ACC112 (cell line): ENCODE results near the gene CERS6.

ENCODE experiments used
- H2AFZ ChIP-seq: fragments of 200-600 bp; sonication (generic); one replicate; pipeline ENCODE4 v1.6.0; 2017; ENCODE audit warnings: antibody characterized with exemption, low read length; ENCODE audit not compliant: unreplicated experiment
- H3K27ac ChIP-seq: fragments of 200-600 bp; sonication (generic); 2 replicates; pipeline ENCODE4 v1.5.1; 2014; ENCODE audit warnings: low read depth, mild to moderate bottlenecking, antibody characterized with exemption, low read length, moderate library complexity
- H3K27me3 ChIP-seq: fragments of 200-600 bp; sonication (generic); 2 replicates; pipeline ENCODE4 v1.6.1; 2014; ENCODE audit warnings: mild to moderate bottlenecking, antibody characterized with exemption, low read length, moderate library complexity, mixed read lengths; ENCODE audit not compliant: insufficient read depth
- H3K36me3 ChIP-seq: fragments of 200-600 bp; sonication (generic); 2 replicates; pipeline ENCODE4 v1.6.1; 2016; ENCODE audit warnings: mild to moderate bottlenecking, antibody characterized with exemption, low read length, moderate library complexity, mixed read lengths; ENCODE audit not compliant: insufficient read depth
- H3K4me1 ChIP-seq: fragments of 200-600 bp; sonication (generic); one replicate; pipeline ENCODE4 v1.6.1; 2016; ENCODE audit warnings: low read length, mixed read lengths; ENCODE audit not compliant: insufficient read depth, unreplicated experiment, control insufficient read depth
- H3K4me3 ChIP-seq: fragments of 200-600 bp; sonication (generic); 2 replicates; pipeline ENCODE4 v1.5.1; 2014; ENCODE audit warnings: mild to moderate bottlenecking, low read depth, low read length
- H3K79me2 ChIP-seq: fragments of 200-600 bp; sonication (generic); one replicate; pipeline ENCODE4 v1.6.0; 2016; ENCODE audit warnings: low read length; ENCODE audit not compliant: control insufficient read depth, unreplicated experiment, insufficient read depth

CERS6 gene

GRCh38 chr2:168713325-168713724 lies 257.3 kb downstream of the CERS6 start:
- Histone ChIP-seq H3K79me2 (no peaks in the 10 kb centered on the region), H3K36me3 (no peaks in the 10 kb centered on the region), H2AFZ (no peak overlapping the region), H3K27me3 (no peaks in the 10 kb centered on the region), H3K27ac (no peak overlapping the region), H3K4me3 (no peak overlapping the region), H3K4me1 (no peaks in the 10 kb centered on the region)

- H3K36me3 ChIP-seq = 0 out of 2 replicates have a peak, but pooled peaks cover 3% of the 10 kb centered on the region
- H3K4me1 ChIP-seq = no peaks in the 10 kb centered on the region
These were observed 259.8 kb downstream of the CERS6 start for GRCh38 chr2:168715849-168716248.

GRCh38 chr2:168716839-168717238 lies 260.8 kb downstream of the CERS6 start:
- H2AFZ ChIP-seq = no peak overlapping the region
- H3K27me3 ChIP-seq = no peaks in the 10 kb centered on the region
- no peaks in the 10 kb centered on the region for H3K79me2 ChIP-seq
- no peak overlapping the region for H3K4me3 ChIP-seq
- no peaks in the 10 kb centered on the region for H3K4me1 ChIP-seq
- no peak overlapping the region for H3K27ac ChIP-seq
- H3K36me3 ChIP-seq = 0 out of 2 replicates have a peak, but pooled peaks cover 3% of the 10 kb centered on the region

More at GRCh38 chr2:168715849-168716248, 259.8 kb downstream of the CERS6 start:
- Histone ChIP-seq H3K27me3 (no peaks in the 10 kb centered on the region), H2AFZ (no peak overlapping the region), H3K4me3 (no peak overlapping the region), H3K27ac (no peak overlapping the region), H3K79me2 (no peaks in the 10 kb centered on the region)

DNA sequence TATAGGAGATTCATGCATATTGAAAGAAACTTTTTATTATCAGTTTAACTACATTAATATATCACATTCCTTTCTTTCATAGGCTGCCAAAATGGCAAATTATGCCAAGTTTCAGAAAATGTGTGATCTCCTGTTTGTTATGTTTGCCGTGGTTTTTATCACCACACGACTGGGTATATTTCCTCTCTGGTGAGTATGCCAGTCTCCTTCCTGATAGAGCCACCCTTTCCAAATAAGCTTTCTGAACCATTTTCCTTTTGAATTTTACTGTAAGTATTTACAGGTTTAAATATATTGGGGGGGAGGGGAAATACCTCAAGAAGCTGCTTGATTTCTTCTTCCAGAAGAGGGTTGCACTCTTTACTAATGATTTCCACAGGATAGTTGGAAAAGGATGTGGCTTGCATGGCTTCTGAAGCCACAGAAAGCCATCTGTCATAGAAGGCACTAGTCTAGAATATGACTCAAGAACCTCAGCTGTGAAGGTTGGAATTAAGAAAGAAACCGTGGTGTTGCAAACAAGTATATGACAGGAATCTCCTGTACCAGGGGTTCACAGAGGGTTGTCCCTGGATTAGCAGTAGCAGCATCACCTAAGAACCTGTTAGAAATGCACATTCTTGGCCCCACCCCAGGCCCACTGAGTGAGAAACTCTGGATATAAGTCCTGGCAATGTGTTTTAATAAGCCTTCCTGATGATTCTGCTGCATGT lies 261.9 kb downstream of the CERS6 start:
- peaks cover 8% of the 10 kb centered on the region for H3K4me1 ChIP-seq
- H3K27ac ChIP-seq = no peak overlapping the region
- no peaks in the 10 kb centered on the region for H3K79me2 ChIP-seq

DNA sequence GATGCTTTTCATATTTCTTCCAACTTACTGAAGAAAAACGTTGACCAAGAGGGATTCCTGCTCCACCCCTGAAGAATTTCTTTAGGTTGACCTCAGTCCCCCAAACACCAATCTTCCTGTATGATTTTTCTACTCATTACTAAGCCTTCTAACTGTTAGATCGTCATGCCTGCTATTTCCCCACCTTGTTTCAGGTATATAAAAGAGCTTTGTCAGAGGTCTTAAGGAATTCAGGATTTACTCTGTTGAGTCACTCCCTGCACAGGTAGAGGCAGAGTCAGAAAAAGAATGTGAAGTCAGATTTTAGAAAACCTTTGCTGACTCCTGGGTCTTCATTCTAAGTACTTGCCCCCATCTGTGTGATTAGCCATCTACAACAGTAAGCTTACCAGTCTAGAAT lies 262.6 kb downstream of the CERS6 start:
- no peaks in the 10 kb centered on the region for H3K79me2 ChIP-seq
- peaks cover 10% of the 10 kb centered on the region for H3K4me1 ChIP-seq
- no peak overlapping the region for H3K27ac ChIP-seq
- no peak overlapping the region for H2AFZ ChIP-seq
- H3K36me3 ChIP-seq = 0 out of 2 replicates have a peak, but pooled peaks cover 3% of the 10 kb centered on the region
- H3K4me3 ChIP-seq = no peak overlapping the region
- H3K27me3 ChIP-seq = no peaks in the 10 kb centered on the region

More for the DNA sequence above, 261.9 kb downstream of the CERS6 start:
- Histone ChIP-seq H3K27me3 (no peaks in the 10 kb centered on the region), H3K36me3 (0 out of 2 replicates have a peak, but pooled peaks cover 3% of the 10 kb centered on the region), H3K4me3 (no peak overlapping the region), H2AFZ (no peak overlapping the region)

GRCh38 chr2:168719446-168719845 lies 263.4 kb downstream of the CERS6 start:
- Histone ChIP-seq H2AFZ (no peak overlapping the region), H3K4me3 (no peak overlapping the region), H3K79me2 (no peaks in the 10 kb centered on the region), H3K36me3 (0 out of 2 replicates have a peak, but pooled peaks cover 3% of the 10 kb centered on the region), H3K27me3 (no peaks in the 10 kb centered on the region), H3K4me1 (peaks cover 10% of the 10 kb centered on the region), H3K27ac (no peak overlapping the region)

GRCh38 chr2:168722592-168722991 lies 266.5 kb downstream of the CERS6 start:
- Histone ChIP-seq H3K36me3 (0 out of 2 replicates have a peak, but pooled peaks cover 3% of the 10 kb centered on the region), H2AFZ (no peak overlapping the region), H3K27me3 (no peaks in the 10 kb centered on the region), H3K4me3 (no peak overlapping the region), H3K4me1 (peaks cover 10% of the 10 kb centered on the region), H3K79me2 (no peaks in the 10 kb centered on the region), H3K27ac (no peak overlapping the region; the same call in 1 of the 2 replicates)

- Histone ChIP-seq H3K36me3 (0 out of 2 replicates have a peak, but pooled peaks cover 3% of the 10 kb centered on the region), H3K4me1 (peaks cover 10% of the 10 kb centered on the region), H3K27ac (no peak overlapping the region), H3K79me2 (no peaks in the 10 kb centered on the region), H3K4me3 (no peak overlapping the region), H3K27me3 (no peaks in the 10 kb centered on the region), H2AFZ (no peak overlapping the region)
These were observed 267.3 kb downstream of the CERS6 start for GRCh38 chr2:168723275-168723899.

DNA sequence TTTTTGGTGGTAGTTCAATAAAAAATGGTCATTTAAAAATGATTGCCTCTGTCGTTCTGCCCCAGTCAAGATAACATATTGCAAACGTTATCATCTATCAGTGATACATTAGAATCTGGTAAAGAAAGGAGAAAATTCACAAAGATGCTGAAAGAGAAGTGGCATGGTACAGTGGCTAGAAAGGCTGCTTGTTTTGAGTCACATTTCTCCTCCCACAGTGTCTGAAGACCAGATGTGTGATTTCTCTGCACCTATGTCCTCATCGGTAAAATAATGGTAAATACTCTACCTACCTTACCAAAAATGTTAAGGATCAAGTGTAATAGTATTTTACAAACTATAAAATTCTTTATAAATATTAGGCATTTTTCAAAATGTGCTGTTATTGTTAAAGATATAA lies 270.3 kb downstream of the CERS6 start:
- no peaks in the 10 kb centered on the region for H3K79me2 ChIP-seq
- H3K4me3 ChIP-seq = no peak overlapping the region
- no peaks in the 10 kb centered on the region for H3K27me3 ChIP-seq
- peaks cover 14% of the 10 kb centered on the region for H3K4me1 ChIP-seq
- H3K36me3 ChIP-seq = no peaks in the 10 kb centered on the region
- no peak overlapping the region for H3K27ac ChIP-seq
- no peak overlapping the region for H2AFZ ChIP-seq

- Histone ChIP-seq H3K4me1 (peaks cover 7% of the 10 kb centered on the region), H3K4me3 (no peak overlapping the region), H3K36me3 (no peaks in the 10 kb centered on the region), H3K79me2 (no peaks in the 10 kb centered on the region), H3K27me3 (no peaks in the 10 kb centered on the region), H3K27ac (no peak overlapping the region), H2AFZ (no peak overlapping the region)
These were observed 271.9 kb downstream of the CERS6 start for GRCh38 chr2:168727904-168728470.
